Stimulated activated naive B cell treated with anti-CD40 and anti-IgM and Interleukin-4, amounts not matched to agents 10 μg/mL and 1 μg/mL and 100 μg/mL, for 72 hours (primary cell): ENCODE results near the gene DBET.
"Not testable (repeated sequence)": the region's sequence is repeated elsewhere in the genome, so short reads cannot be mapped to it uniquely, and the experiment has no call there.

Source experiments
- ATAC-seq, 2 donors: fragments of 150-1000 bp; cut with Tn5 transposase; replicated peaks; 2 replicates each; pipeline ENCODE4 v1.10.0; 2021; ENCODE audit warnings: moderate library complexity in 1 of 2
- DNase-seq: peaks from one replicate; pipeline ENCODE4 v3.0.0; 2021
- H3K27ac Mint-ChIP-seq: one replicate; pipeline ENCODE4 v1.8.0; 2022; ENCODE audit warnings: mild to moderate bottlenecking, mixed read lengths
- H3K27me3 Mint-ChIP-seq, 2 donors: one replicate each; pipeline ENCODE4 v1.8.0; 2022; ENCODE audit warnings: mixed read lengths in 2 of 2
- H3K36me3 Mint-ChIP-seq, 2 donors: one replicate each; pipeline ENCODE4 v1.8.0; 2022; ENCODE audit warnings: mixed read lengths in 2 of 2, mild to moderate bottlenecking in 1 of 2
- H3K4me1 Mint-ChIP-seq, 2 donors: one replicate each; pipeline ENCODE4 v1.8.0; 2022; ENCODE audit warnings: mixed read lengths in 2 of 2, mild to moderate bottlenecking in 1 of 2
- H3K4me3 Mint-ChIP-seq, 2 donors: one replicate each; pipeline ENCODE4 v1.8.0; 2022; ENCODE audit warnings: mild to moderate bottlenecking in 2 of 2, mixed read lengths in 2 of 2, moderate library complexity in 1 of 2
- H3K9me3 Mint-ChIP-seq, 2 donors: one replicate each; pipeline ENCODE4 v1.8.0; 2022; ENCODE audit warnings: mixed read lengths in 2 of 2, mild to moderate bottlenecking in 1 of 2

The DBET gene

DNA sequence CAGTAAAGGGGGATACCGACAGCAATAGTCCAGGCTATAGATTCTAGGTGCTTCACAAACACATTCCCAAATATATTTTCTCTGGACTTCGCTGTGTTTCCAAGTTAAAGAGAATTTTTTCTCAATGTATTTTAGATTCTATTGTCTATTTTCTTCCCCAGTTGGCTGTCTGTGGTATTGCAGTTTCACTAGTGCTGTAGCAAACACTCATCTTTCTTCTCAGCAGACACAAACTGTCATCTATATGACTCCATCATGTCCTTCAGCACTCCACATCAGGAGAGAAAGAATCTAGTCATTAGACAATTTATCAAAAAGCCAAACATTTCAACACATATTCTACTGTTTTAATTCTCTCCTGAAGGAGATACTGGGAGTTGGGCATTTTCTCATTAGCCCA, at the start of gene DBET:
DBET (plus strand) TSS at position 161 of the 400 bp plus-strand sequence.
- not testable (repeated sequence) for H3K9me3 Mint-ChIP-seq, H3K4me3 Mint-ChIP-seq, H3K36me3 Mint-ChIP-seq, ATAC-seq, DNase-seq, H3K27me3 Mint-ChIP-seq, H3K4me1 Mint-ChIP-seq
- H3K27ac Mint-ChIP-seq: peak within 1 kb of the TSS; percentile 22

DNA sequence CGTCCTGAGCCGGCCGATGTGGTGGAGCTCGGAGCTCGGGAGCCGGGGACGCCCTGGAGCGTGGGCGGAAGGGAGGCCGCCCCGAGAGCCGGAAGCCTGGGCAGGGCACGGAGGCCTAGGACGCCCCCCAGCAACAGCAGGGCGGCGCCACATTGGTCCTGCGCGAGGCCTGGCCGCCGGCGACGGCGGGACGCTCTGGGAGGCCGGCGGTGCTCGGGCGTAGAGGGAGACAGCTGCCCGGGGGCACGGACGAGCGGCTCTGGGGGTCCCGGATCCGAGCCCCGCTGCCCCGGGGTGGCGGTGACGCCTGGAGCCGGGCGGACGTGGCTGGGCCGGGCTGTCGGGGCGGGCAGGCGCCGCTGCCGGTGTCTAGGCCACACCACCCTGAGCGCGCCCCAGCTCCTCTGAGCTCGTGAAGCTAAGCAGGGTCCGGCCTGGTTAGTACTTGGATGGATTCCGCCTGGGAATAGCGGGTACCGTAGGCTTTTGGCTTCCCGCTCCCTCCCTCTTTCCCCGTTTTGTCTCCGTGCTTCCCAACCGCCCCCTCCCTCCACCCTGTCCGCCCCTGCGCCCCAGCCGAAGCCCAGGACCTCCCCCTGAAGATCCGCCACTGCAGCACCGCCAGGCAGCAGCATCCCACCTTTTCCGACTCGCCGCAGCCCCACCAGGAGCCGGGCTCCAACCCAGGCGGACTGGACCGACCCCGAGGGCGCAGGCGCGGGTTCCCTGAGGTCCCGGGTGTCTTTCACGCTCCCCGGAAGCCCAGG, 49.3 kb upstream of the DBET start:
- peaks cover 2 to 14% of the 10 kb centered on the region in 2 donors for H3K36me3 Mint-ChIP-seq
- H3K27ac Mint-ChIP-seq: no peak overlapping the region

DNA sequence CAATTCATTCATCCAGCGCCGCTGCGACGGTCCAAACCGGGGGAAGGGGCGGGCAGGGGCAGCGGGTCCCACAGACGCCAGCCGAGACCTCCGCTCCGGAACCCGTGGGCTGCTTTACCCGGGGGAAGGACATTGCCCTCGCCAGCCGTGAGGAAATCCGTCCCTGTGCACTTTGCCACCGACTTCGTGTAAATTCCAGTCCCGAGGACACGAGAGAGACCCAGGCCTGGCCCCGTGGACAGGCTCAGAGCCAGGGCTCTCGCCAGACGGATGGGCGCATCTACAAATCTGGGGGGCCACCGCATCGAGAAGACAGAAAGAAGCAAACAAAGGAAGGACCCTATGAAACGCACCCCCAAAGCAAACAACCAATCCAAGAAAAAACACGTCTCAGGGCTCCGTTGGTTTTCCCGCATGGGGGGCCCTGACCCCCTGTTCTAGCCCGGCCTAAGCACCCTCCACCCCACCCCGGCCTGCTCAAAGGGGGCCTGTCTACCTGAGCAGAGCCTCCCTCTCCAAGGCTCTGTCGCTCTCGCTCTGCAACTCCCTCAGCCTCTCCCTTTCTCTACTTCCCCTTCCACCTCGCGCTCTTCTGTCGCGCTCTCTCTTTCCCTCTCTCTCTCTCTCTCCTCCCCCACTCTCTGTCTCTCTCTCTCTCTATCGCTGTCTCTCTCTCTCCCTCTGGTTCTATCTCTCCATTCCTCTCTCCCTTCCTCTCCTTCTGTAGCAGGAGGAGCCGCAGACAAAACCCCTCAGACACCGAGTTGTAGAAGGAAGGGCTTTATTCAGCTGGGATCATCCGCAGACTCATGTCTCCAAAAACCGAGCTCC, 48.5 kb upstream of the DBET start:
- ATAC-seq (no peak), DNase-seq (no peak)
- H3K4me3 Mint-ChIP-seq: peak overlapping the region; percentile 6 to 43
- peaks cover 9 to 19% of the 10 kb centered on the region in 2 donors for H3K9me3 Mint-ChIP-seq
- peaks cover 67 to 81% of the 10 kb centered on the region in 2 donors for H3K27me3 Mint-ChIP-seq
- peaks cover 19 to 38% of the 10 kb centered on the region in 2 donors for H3K4me1 Mint-ChIP-seq
- H3K27ac Mint-ChIP-seq: peak overlapping the region; percentile 88
- H3K36me3 Mint-ChIP-seq: peaks cover 4 to 18% of the 10 kb centered on the region in 2 donors

More for the DNA sequence above, 49.3 kb upstream of the DBET start:
- Mint-ChIP-seq H3K4me3 (peak overlapping the region in 1 of 2 donors; percentile 63), H3K27me3 (peaks cover 59 to 73% of the 10 kb centered on the region in 2 donors), H3K9me3 (peaks cover 7 to 16% of the 10 kb centered on the region in 2 donors), H3K4me1 (peaks cover 17 to 31% of the 10 kb centered on the region in 2 donors)
- ATAC-seq (no peak), DNase-seq (no peak)

DNA sequence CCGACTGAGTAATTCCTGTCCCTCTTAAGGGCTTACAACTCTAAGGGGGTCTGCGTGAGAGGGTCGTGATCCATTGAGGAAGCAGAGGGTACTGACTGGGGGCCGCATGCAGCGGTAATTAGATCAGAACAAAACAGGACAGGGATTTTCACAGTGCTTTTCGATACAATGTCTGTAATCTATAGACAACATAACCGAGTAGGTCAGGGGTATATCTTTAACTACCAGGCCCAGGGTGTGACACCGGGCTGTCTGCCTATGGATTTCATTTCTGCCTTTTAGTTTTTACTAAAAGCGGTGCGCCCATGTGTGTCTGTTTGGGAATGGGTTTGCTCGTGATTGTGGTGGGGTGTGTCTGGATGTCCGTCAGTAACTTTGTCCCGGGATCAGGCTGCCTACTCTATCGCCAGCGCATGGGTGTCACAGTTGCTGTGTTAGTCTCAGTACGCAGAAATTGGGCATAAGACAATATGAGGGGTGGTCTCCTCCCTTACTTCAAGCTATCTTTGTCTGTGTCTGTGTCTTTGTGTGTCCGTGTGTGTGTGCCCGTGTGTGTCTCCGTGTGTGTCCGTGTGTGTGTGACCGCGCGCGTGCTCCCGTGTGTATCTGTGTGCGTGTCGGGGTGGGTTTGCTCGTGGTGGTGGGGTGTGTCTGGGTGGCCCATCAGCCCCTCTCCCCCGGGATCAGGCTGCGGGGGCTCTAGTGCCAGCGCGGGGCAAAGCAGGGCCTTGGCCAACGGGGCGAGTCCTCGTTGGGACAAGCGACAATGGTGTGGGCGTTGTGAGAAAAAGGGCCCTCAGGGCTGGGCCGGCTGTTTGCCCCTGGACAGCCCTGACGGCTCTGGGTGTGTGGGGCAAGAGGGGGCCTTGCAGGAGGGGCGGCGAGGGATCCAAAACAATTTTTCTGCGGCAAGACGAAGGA, 47.7 kb upstream of the DBET start:
- H3K4me1 Mint-ChIP-seq: peaks cover 24 to 44% of the 10 kb centered on the region in 2 donors
- peaks cover 5 to 21% of the 10 kb centered on the region in 2 donors for H3K36me3 Mint-ChIP-seq
- peaks cover 75 to 87% of the 10 kb centered on the region in 2 donors for H3K27me3 Mint-ChIP-seq
- no peak for ATAC-seq
- peak overlapping the region; percentile 75 for H3K27ac Mint-ChIP-seq
- H3K9me3 Mint-ChIP-seq: peaks cover 10 to 19% of the 10 kb centered on the region in 2 donors
- no peak for DNase-seq
- H3K4me3 Mint-ChIP-seq: peak overlapping the region; percentile 6 to 49

DNA sequence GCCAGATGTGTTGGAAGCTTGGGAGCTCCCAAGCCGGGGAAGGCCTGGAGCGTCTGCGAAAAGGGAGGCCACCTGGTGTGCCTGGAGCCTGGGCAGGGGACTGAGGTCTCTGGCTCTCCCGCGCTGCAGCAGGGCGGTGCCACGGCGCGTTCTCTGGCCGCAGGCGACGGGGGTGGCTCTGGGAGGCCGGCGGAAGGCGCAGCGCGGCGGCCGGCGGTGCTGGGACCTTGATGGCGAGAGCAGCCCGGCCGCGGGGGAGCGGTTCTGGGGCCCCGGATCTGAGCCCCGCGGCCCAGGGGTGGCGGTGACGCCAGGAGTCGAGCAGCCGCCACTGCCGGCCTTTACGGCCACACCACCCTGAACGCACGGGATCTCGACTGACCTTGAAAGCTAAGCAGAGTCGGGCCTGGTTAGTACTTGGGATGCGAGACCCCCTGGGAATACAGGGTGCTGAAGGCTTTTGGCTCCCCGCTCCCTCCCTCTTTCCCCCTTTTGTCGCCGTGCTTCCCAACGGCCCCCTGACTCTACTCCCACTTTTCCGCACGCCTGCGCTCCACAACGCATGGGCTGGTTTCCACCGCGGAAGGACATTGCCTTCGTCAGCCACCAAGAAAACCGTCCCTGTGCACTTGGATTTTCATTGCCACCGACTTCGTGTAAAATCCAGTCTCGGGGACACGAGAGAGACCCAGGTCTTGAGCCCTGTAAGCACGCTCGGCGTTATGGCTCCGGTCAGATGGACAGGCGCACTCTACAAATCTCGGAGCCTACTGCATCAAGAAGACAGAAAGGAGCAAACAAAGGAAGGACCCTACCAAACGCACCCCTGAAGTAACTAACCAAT, 46.7 kb upstream of the DBET start:
- H3K4me3 Mint-ChIP-seq: peak overlapping the region; percentile 52 to 59
- H3K9me3 Mint-ChIP-seq: peaks cover 11 to 19% of the 10 kb centered on the region in 2 donors
- H3K4me1 Mint-ChIP-seq: peaks cover 24 to 44% of the 10 kb centered on the region in 2 donors
- peaks cover 73 to 78% of the 10 kb centered on the region in 2 donors for H3K27me3 Mint-ChIP-seq
- no peak for DNase-seq
- ATAC-seq: no peak
- H3K36me3 Mint-ChIP-seq: peaks cover 5 to 21% of the 10 kb centered on the region in 2 donors
- H3K27ac Mint-ChIP-seq: peak overlapping the region; percentile 89

DNA sequence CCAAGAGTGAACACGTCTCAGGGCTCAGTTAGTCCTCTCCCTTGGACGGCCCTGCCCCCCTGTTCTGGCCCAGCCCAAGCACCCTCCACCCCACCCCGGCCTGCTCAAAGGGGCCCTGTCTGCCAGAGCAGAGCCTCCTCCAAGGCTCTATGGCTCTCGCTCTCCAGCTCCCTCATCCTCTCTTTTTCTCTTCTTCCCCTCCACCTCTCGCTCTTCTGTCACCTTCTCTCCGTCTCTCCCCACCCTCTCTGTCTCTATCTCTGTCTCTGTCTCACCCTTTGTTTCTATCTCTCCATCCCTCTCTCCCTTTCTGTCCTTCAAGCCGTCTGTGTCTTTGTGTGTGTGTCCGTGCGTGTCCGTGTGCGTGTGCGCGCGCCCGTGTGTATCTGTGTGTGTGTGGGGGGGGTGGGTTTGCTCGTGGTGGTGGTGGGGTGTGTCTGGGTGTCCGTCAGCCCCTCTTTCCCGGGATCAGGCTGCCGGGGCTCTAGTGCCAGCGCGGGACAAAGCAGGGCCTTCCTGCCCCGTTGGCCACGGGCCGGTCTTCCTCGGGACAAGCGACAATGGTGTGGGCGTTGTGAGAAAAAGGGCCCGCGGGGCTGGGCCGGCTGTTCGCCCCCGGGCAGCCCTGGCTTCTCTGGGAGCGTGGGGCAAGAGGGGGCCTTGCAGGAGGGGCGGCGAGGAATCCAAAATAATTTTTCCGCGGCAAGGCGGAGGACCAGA, 45.9 kb upstream of the DBET start:
- H3K4me3 Mint-ChIP-seq: peak overlapping the region in 1 of 2 donors; percentile 39
- no peak for ATAC-seq
- no peak for DNase-seq
- H3K9me3 Mint-ChIP-seq: peaks cover 11 to 19% of the 10 kb centered on the region in 2 donors
- H3K36me3 Mint-ChIP-seq: peaks cover 5 to 21% of the 10 kb centered on the region in 2 donors
- H3K4me1 Mint-ChIP-seq: peaks cover 24 to 44% of the 10 kb centered on the region in 2 donors
- H3K27me3 Mint-ChIP-seq: peaks cover 66 to 71% of the 10 kb centered on the region in 2 donors
- peak overlapping the region; percentile 89 for H3K27ac Mint-ChIP-seq

DNA sequence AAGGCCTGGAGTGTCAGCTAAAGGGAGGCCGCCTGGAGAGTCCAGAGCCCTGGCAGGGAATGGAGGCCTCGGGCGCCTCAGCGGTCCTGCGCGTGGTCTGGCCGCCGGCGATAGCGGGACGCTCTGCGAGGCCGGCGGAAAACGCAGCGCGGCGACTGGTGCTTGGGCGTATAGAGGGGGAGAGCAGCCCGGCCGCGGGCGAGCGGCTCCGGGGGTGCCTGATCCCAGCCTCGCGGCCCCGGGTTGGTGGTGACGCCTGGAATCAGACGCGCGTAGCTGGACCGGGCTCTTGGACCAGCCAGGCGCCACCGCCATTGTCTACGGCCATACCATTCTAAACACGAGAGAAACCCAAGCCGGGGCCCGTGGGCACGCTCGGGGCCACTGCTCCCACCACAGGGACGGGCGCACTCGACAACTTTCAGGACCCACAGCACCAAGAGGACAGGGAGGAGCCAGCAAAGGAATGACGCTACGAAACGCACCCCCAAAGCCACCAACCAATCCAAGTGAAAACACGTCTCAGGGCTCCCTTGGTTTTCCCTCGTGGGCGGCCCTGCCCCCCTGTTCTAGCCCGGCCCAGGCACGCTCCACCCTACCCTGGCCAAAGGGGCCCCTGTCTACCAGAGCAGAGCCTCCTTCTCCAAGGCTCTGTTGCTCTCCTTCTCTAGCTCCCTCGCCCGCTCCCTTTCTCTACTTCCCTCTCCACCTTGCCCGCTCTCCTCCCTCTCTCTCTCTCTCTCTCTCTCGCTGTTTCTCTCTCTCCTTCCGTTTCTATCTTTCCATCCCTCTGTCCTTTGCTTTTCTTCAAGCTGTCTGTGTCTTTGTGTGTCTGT, 45.1 kb upstream of the DBET start:
- H3K4me3 Mint-ChIP-seq: peak overlapping the region; percentile 18 to 23
- H3K9me3 Mint-ChIP-seq: peaks cover 9 to 19% of the 10 kb centered on the region in 2 donors
- H3K27me3 Mint-ChIP-seq: peaks cover 59 to 63% of the 10 kb centered on the region in 2 donors
- no peak for DNase-seq
- ATAC-seq: no peak
- H3K27ac Mint-ChIP-seq: peak overlapping the region; percentile 0
- peaks cover 24 to 44% of the 10 kb centered on the region in 2 donors for H3K4me1 Mint-ChIP-seq
- H3K36me3 Mint-ChIP-seq: peaks cover 5 to 21% of the 10 kb centered on the region in 2 donors

DNA sequence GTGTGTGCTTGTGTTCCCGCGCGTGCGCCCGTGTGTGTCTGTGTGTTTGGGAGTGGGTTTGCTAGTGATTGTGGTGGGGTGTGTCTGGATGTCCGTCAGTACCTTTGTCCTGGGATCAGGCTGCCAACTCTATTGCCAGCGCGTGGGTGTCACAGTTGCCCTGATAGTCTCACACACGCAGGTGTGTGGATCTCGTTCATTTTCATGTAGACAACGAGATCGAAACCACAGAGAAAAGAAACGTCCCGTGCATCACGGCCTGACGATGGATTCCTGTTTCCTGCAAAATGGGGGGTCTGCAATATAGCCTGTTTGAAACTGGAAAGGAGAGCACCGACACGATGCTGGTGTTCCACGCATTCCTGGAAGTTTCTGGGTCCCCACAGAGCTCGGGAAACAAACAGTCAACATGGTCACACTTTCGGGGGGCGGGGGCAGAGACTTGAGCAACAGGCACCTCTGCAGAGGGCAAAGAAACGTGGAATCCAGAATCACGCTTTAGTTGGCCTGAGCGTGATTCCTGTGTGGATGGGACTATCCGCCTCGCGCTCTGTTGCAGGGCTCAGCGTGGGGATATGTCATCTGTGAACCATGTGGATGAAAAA, 44.3 kb upstream of the DBET start:
- not testable (repeated sequence) for ATAC-seq, DNase-seq
- peaks cover 5 to 21% of the 10 kb centered on the region in 2 donors for H3K36me3 Mint-ChIP-seq
- peaks cover 24 to 44% of the 10 kb centered on the region in 2 donors for H3K4me1 Mint-ChIP-seq
- peaks cover 9 to 19% of the 10 kb centered on the region in 2 donors for H3K9me3 Mint-ChIP-seq
- H3K27me3 Mint-ChIP-seq: peaks cover 56 to 59% of the 10 kb centered on the region in 2 donors
- peak overlapping the region; percentile 18 to 23 for H3K4me3 Mint-ChIP-seq
- H3K27ac Mint-ChIP-seq: peak overlapping the region; percentile 0

DNA sequence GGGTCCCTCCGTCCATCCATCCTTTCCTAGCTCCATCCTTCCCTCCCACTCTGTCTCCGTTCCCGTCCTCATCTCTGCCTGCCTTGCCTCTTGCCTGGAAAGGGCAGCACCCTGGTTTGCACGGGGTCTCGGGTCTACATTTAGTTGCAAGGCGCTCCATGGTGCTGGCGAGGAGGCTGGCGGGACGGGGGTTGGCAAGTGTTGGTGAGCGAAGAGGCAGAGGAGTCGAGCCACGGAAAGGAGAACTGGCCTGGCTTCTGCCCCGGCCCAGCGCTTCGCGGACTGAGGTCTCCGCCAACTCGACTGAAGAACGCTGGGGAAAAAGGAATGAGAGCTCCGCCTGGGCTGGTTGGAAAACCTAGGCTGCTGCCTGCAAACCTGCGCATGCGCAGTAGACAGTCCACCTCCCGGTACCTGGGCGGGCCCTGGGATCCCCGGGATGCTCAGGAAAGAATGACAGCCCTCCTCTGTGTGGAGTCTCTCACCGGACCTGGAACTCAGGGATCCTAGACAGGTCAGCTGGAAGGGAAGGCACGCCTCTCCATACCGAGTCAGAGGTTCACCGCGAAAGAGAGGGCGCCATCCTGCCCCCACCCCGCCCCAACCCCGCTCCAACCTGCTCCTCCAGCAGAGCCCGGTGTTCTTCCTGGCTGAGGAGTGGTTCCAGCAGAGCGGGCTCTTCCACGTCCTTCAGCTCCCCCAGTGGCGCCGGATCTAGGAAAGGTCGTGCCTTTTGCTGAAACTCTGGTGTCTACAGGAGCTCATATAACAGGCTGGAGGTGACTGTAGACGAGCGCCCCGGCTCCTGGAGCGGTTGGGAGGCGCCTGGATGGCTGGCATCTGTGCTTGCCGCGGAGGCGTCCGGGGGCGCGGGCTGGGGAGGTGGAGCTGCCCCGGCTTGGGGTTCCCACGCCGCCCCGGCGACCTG, 43.2 kb upstream of the DBET start:
- peak overlapping the region; percentile 87 for H3K27ac Mint-ChIP-seq
- peaks cover 3 to 21% of the 10 kb centered on the region in 2 donors for H3K36me3 Mint-ChIP-seq
- peaks cover 50% of the 10 kb centered on the region in 2 donors for H3K27me3 Mint-ChIP-seq
- ATAC-seq (peak in 1 of 2 donors; percentile 24), DNase-seq (no peak)
- peak overlapping the region; percentile 72 to 81 for H3K4me3 Mint-ChIP-seq
- H3K4me1 Mint-ChIP-seq: peaks cover 22 to 37% of the 10 kb centered on the region in 2 donors
- H3K9me3 Mint-ChIP-seq: peaks cover 9 to 16% of the 10 kb centered on the region in 2 donors

DNA sequence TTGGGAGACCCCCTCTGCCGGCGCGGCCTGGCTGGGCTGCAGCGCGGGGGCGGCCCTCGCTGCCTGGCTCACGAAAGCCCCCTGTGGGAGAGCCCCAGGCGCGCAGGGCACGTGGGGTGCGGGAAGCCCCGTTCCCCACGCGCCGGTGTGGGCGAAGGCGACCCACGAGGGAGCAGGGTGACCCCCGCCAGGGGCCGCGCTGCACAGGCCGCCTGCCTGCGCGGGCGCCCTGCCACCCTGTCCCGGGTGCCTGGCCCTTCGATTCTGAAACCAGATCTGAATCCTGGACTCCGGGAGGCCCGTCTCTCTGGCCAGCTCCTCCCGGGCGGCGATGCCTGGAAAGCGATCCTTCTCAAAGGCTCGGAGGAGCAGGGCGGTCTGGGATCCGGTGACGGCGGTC, 42.3 kb upstream of the DBET start:
- not testable (repeated sequence) for H3K9me3 Mint-ChIP-seq, H3K4me3 Mint-ChIP-seq, H3K27ac Mint-ChIP-seq, DNase-seq, ATAC-seq
- Mint-ChIP-seq H3K4me1 (peaks cover 19 to 34% of the 10 kb centered on the region in 2 donors), H3K36me3 (peaks cover 3 to 17% of the 10 kb centered on the region in 2 donors), H3K27me3 (peaks cover 40 to 41% of the 10 kb centered on the region in 2 donors)
